Breast epithelium (tissue), 3 donors: Measurements from ENCODE around the gene ZCCHC10.

Experiments used
- POLR2A ChIP-seq: fragments of 450-650 bp; IDR thresholded peaks from one replicate; pipeline ENCODE4 v1.6.1; 2016; ENCODE audit warnings: antibody characterized with exemption, mild to moderate bottlenecking, moderate library complexity
- POLR2AphosphoS5 ChIP-seq, 3 donors: sonication (generic); formaldehyde crosslinking; IDR thresholded peaks; one replicate each; pipeline ENCODE4 v1.6.1; 2017; ENCODE audit warnings: antibody characterized with exemption in 3 of 3
- TF ChIP-seq, protein P1 (sequence below), 3 donors: fragments of 450-650 bp; IDR thresholded peaks; one replicate each; pipeline ENCODE4 v1.5.1; 2016 to 2017; ENCODE audit warnings: antibody characterized with exemption in 3 of 3, mild to moderate bottlenecking in 3 of 3, moderate library complexity in 3 of 3

DNA sequence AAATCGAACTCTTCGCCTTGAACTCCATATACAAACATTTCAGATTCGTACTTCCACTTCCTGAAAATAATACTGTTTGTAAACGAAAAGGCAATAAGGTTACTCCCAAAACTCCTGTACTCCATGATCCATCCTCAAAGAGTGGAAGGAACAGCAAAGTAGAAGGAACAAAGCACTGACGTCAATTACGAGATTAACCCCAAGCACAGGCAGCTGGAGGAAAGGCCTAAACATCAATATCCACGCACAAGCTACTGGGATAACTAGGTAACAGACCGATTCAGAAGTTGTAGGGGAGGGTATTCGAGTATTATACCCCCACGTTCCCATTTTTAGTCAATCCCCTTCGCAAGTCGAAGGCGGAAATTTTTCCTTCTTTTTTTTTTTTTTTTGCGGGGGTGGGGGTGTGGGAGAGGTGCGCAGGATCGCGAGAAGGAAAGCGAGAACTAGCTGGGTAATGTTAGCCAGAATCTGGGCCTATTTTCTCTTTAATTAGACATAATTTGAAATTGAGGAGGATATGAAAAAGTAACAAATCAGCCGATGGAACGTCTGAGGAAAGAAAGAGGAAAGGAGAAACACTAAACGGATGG, 63.8 kb downstream of the ZCCHC10 start:
- TF ChIP-seq POLR2A (no peak), POLR2AphosphoS5 (IDR thresholded peaks at IDR 0.05) (peak; percentile 11 to 82 (median 75))
- TF ChIP-seq, protein P1, sequence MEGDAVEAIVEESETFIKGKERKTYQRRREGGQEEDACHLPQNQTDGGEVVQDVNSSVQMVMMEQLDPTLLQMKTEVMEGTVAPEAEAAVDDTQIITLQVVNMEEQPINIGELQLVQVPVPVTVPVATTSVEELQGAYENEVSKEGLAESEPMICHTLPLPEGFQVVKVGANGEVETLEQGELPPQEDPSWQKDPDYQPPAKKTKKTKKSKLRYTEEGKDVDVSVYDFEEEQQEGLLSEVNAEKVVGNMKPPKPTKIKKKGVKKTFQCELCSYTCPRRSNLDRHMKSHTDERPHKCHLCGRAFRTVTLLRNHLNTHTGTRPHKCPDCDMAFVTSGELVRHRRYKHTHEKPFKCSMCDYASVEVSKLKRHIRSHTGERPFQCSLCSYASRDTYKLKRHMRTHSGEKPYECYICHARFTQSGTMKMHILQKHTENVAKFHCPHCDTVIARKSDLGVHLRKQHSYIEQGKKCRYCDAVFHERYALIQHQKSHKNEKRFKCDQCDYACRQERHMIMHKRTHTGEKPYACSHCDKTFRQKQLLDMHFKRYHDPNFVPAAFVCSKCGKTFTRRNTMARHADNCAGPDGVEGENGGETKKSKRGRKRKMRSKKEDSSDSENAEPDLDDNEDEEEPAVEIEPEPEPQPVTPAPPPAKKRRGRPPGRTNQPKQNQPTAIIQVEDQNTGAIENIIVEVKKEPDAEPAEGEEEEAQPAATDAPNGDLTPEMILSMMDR (IDR thresholded peaks at IDR 0.05) = no peak
